ENCODE measurements around the gene NAT10. TPM values are rescaled to one million over a fixed set of nuclear protein-coding genes. Genes with fewer than 3 reads are reported as not detected.

The NAT10 gene
- total RNA-seq, 2 experiments from 2014 or later, result 129 to 137 TPM

DNA sequence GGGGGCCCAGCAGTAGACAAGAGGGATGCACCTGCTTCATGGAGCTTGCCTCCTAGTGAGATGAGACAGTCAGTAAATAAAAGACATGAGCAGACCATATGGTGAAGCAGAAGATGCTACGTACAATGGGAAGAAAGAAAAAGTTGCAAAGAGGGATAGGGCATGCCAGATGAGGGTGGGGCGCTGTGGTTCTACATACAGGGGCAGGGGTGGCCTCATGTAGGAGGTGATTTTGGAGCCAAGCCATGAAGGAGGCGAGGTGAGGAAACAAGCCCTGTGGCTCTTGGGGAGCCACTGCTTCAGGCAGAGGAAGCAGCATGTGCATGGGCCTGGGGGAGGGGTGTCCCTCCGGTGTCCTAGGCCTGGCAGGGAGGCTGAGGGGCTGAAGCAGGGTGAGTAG, 15.2 kb downstream of the NAT10 start:
- intact Hi-C loops (cut with micrococcal nuclease), result no loop called here
- Mint-ChIP-seq H3K27me3 (no peaks in the 10 kb centered on the region), H3K9me3 (no peaks in the 10 kb centered on the region), H3K4me3 (no peak overlapping the region), H3K27ac (no peak overlapping the region), H3K36me3 (ENCODE audit: low read depth) (peaks cover 73% of the 10 kb centered on the region), H3K4me1 (ENCODE audit: low read depth) (no peaks in the 10 kb centered on the region)
- TF ChIP-seq CTCF (IDR thresholded peaks at IDR 0.05), result no peak
- no peak for DNase-seq
- no peak for ATAC-seq
- CTCF ChIA-PET, result no interaction called here
- POLR2A ChIA-PET, result no interaction called here

- ChIA-PET POLR2A (interaction anchor here (0.6 to 1.4 kb wide), 3 partner anchors 10 to 72 kb away, joined by 3 read pairs; no protein-coding TSS in a partner anchor), CTCF (no interaction called here)
- Mint-ChIP-seq H3K9me3 (no peaks in the 10 kb centered on the region), H3K27me3 (no peaks in the 10 kb centered on the region), H3K27ac (no peak overlapping the region), H3K4me1 (ENCODE audit: low read depth) (no peaks in the 10 kb centered on the region), H3K36me3 (ENCODE audit: low read depth) (peaks cover 66% of the 10 kb centered on the region), H3K4me3 (no peak overlapping the region)
- no peak for DNase-seq
- no peak for ATAC-seq
- TF ChIP-seq CTCF (IDR thresholded peaks at IDR 0.05), result no peak
- intact Hi-C loops (cut with micrococcal nuclease), result no loop called here
Measured at GRCh38 chr11:34124885-34125668, 19.6 kb downstream of the NAT10 start.

DNA sequence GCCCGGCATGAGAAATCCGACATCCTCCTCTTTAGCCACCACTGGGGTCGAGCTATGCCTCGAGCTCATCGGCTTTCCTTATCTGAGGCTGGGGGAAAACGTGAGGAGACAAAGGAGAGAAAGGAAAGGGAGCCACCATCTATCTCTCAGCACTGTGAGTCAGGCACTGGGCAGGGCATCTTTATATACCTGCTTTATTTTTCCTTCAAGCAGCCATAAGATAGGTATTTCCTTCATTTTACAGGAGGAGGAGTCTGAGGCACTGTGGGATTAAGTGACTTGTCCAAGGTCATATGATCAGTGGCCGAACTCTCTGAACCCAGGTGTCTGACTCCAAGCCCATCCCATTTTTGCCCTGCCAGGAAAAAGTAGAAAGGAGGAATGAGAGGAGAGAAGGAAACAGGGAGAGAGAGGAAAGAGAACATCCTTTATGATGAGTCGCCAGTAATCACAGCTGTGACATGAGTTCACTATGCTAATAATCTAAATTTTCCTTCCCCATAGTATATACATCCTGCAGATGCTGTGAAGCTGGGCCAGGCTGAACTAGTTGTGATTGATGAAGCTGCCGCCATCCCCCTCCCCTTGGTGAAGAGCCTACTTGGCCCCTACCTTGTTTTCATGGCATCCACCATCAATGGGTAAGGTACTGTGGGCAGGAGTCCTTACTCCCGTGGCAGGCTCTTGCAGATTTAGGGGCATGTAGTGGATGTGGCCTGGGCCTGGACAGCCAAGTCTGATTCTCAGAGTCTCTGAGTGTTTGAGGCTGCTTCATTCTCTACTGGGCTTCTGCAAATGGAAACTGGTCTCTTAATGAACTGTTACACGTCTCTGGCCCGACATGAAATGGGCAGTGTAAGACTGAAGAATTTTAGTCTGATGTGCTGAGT, 21.8 kb downstream of the NAT10 start:
- no peak for TF ChIP-seq CTCF (IDR thresholded peaks at IDR 0.05)
- intact Hi-C loops (cut with micrococcal nuclease), result no loop called here
- no peaks in the 10 kb centered on the region for H3K9me3 Mint-ChIP-seq
- H3K36me3 Mint-ChIP-seq (ENCODE audit: low read depth), result peaks cover 69% of the 10 kb centered on the region
- no peaks in the 10 kb centered on the region for H3K4me1 Mint-ChIP-seq (ENCODE audit: low read depth)
- ATAC-seq (no peak), DNase-seq (no peak)
- ChIA-PET CTCF (interaction anchor here (1.2 to 1.4 kb wide), 2 partner anchors 47 to 341 kb away, joined by 3 read pairs; no protein-coding TSS in a partner anchor), POLR2A (interaction anchor here (0.6 kb wide), 1 partner anchor 42 kb away, joined by 3 read pairs; no protein-coding TSS in a partner anchor)
- no peak overlapping the region for H3K4me3 Mint-ChIP-seq
- H3K27me3 Mint-ChIP-seq, result no peaks in the 10 kb centered on the region
- no peak overlapping the region for H3K27ac Mint-ChIP-seq

GRCh38 chr11:34128824-34129223, 23.4 kb downstream of the NAT10 start:
- H3K36me3 Mint-ChIP-seq (ENCODE audit: low read depth), result peaks cover 71% of the 10 kb centered on the region
- ChIA-PET POLR2A (interaction anchor here (0.7 kb wide), 1 partner anchor 11 kb away, joined by 3 read pairs; no protein-coding TSS in a partner anchor), CTCF (no interaction called here)
- TF ChIP-seq CTCF (IDR thresholded peaks at IDR 0.05), result no peak
- no peaks in the 10 kb centered on the region for H3K9me3 Mint-ChIP-seq
- no peak for ATAC-seq
- no peaks in the 10 kb centered on the region for H3K4me1 Mint-ChIP-seq (ENCODE audit: low read depth)
- H3K4me3 Mint-ChIP-seq, result no peak overlapping the region
- H3K27me3 Mint-ChIP-seq, result no peaks in the 10 kb centered on the region
- intact Hi-C loops (cut with micrococcal nuclease), result no loop called here
- DNase-seq, result no peak
- no peak overlapping the region for H3K27ac Mint-ChIP-seq
